ENCODE measurements around the gene SLC16A7. TPM values are rescaled to one million over a fixed set of nuclear protein-coding genes. Genes with fewer than 3 reads are reported as not detected.

Gene SLC16A7
- polyA plus RNA-seq, 1 donor from 2014 or later: 2.3 TPM

- Histone ChIP-seq H3K36me3 (ENCODE audit: insufficient read depth, low read length) (no peaks in the 10 kb centered on the region), H3K4me3 (ENCODE audit: low read length) (no peak overlapping the region), H3K79me2 (replicated peaks; ENCODE audit: insufficient read depth, low read length) (no peaks in the 10 kb centered on the region), H3K27ac (ENCODE audit: low read length) (no peak overlapping the region), H3K27me3 (ENCODE audit: insufficient read depth, low read depth, low read length) (no peaks in the 10 kb centered on the region), H3K9me3 (ENCODE audit: low read length) (no peaks in the 10 kb centered on the region), H3K9ac (ENCODE audit: low read length) (no peak overlapping the region), H3K9me2 (ENCODE audit: insufficient read depth, low read length) (no peaks in the 10 kb centered on the region), H2AFZ (ENCODE audit: low read depth, low read length) (no peak overlapping the region), H3F3A (ENCODE audit: insufficient read depth, low read length, poor library complexity, severe bottlenecking) (no peaks in the 10 kb centered on the region), H4K20me1 (ENCODE audit: insufficient read depth) (no peaks in the 10 kb centered on the region), H3K4me2 (ENCODE audit: low read length) (no peak overlapping the region)
- TF ChIP-seq EP300 (conservative IDR thresholded peaks at IDR 0.05; ENCODE audit: poor library complexity, severe bottlenecking): no peak
- TF ChIP-seq SMC3 (conservative IDR thresholded peaks at IDR 0.05; ENCODE audit: poor library complexity): no peak
These were observed 127.7 kb downstream of the SLC16A7 start for GRCh38 chr12:59723520-59723919.

GRCh38 chr12:59724011-59724695 is 128.3 kb downstream of the SLC16A7 start:
- Histone ChIP-seq H3K9me3 (ENCODE audit: low read length) (no peaks in the 10 kb centered on the region), H3K36me3 (ENCODE audit: insufficient read depth, low read length) (no peaks in the 10 kb centered on the region), H3K9me2 (ENCODE audit: insufficient read depth, low read length) (no peaks in the 10 kb centered on the region), H3K27ac (ENCODE audit: low read length) (no peak overlapping the region), H3K4me3 (ENCODE audit: low read length) (no peak overlapping the region), H3F3A (ENCODE audit: insufficient read depth, low read length, poor library complexity, severe bottlenecking) (no peaks in the 10 kb centered on the region), H2AFZ (ENCODE audit: low read depth, low read length) (no peak overlapping the region), H3K9ac (ENCODE audit: low read length) (no peak overlapping the region), H3K4me2 (ENCODE audit: low read length) (no peak overlapping the region), H3K27me3 (ENCODE audit: insufficient read depth, low read depth, low read length) (no peaks in the 10 kb centered on the region), H3K79me2 (replicated peaks; ENCODE audit: insufficient read depth, low read length) (no peaks in the 10 kb centered on the region), H4K20me1 (ENCODE audit: insufficient read depth) (no peaks in the 10 kb centered on the region)
- TF ChIP-seq EP300 (conservative IDR thresholded peaks at IDR 0.05; ENCODE audit: poor library complexity, severe bottlenecking): no peak
- TF ChIP-seq POLR2AphosphoS5 (IDR thresholded peaks at IDR 0.05): no peak
- no peak for TF ChIP-seq CTCF (IDR thresholded peaks at IDR 0.05; ENCODE audit: poor library complexity, severe bottlenecking)
- TF ChIP-seq SMC3 (conservative IDR thresholded peaks at IDR 0.05; ENCODE audit: poor library complexity): no peak
- TF ChIP-seq RAD21 (conservative IDR thresholded peaks at IDR 0.05): no peak
- TF ChIP-seq EZH2 (IDR thresholded peaks at IDR 0.05; ENCODE audit: borderline replicate concordance, insufficient read depth, low read length, poor library complexity, severe bottlenecking): no peak
- TF ChIP-seq TAF1 (IDR thresholded peaks at IDR 0.05; ENCODE audit: low read depth): no peak
- TF ChIP-seq, protein P1, sequence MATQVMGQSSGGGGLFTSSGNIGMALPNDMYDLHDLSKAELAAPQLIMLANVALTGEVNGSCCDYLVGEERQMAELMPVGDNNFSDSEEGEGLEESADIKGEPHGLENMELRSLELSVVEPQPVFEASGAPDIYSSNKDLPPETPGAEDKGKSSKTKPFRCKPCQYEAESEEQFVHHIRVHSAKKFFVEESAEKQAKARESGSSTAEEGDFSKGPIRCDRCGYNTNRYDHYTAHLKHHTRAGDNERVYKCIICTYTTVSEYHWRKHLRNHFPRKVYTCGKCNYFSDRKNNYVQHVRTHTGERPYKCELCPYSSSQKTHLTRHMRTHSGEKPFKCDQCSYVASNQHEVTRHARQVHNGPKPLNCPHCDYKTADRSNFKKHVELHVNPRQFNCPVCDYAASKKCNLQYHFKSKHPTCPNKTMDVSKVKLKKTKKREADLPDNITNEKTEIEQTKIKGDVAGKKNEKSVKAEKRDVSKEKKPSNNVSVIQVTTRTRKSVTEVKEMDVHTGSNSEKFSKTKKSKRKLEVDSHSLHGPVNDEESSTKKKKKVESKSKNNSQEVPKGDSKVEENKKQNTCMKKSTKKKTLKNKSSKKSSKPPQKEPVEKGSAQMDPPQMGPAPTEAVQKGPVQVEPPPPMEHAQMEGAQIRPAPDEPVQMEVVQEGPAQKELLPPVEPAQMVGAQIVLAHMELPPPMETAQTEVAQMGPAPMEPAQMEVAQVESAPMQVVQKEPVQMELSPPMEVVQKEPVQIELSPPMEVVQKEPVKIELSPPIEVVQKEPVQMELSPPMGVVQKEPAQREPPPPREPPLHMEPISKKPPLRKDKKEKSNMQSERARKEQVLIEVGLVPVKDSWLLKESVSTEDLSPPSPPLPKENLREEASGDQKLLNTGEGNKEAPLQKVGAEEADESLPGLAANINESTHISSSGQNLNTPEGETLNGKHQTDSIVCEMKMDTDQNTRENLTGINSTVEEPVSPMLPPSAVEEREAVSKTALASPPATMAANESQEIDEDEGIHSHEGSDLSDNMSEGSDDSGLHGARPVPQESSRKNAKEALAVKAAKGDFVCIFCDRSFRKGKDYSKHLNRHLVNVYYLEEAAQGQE (IDR thresholded peaks at IDR 0.05; ENCODE audit: borderline replicate concordance): no peak
- TF ChIP-seq MXI1 (conservative IDR thresholded peaks at IDR 0.05; ENCODE audit: poor library complexity, severe bottlenecking): no peak
